Caco-2 (cell line): ENCODE data around the gene SLC8A2. TPM values are rescaled to one million over a fixed set of nuclear protein-coding genes. Genes with fewer than 3 reads are reported as not detected.

Experiments used
- BruUV-seq: library from RNA; stranded (reverse); fragments of 400-500 nt; replicated peaks from 2 replicates; lab custom pipeline; 2021; lab: Mats Ljungman, UMichigan
- CTCF ChIA-PET: fragments of 300-600 bp; sonication (Branson Sonifier 250); formaldehyde crosslinking; loops from one replicate; lab custom pipeline; 2022; ENCODE audit warnings: antibody characterized with exemption; lab: Charles Lee
- POLR2A ChIA-PET: fragments of 300-600 bp; sonication (Branson Sonifier 250); formaldehyde crosslinking; loops from one replicate; lab custom pipeline; 2022; ENCODE audit warnings: antibody characterized with exemption; lab: Charles Lee
- DNase-seq, 2 experiments: peaks; one replicate each; pipeline versions ENCODE4 v3.0.0 to v3.0.0-alpha.2; 2020 to 2022
- H3K27me3 ChIP-seq: replicated peaks from 2 replicates; pipeline ENCODE4 v1.6.0; 2011; ENCODE audit warnings: low read length; ENCODE audit not compliant: control insufficient read depth, insufficient read depth
- H3K36me3 ChIP-seq: 2 replicates; pipeline ENCODE4 v1.5.1; 2011; ENCODE audit warnings: low read length; ENCODE audit not compliant: control insufficient read depth, insufficient read depth
- H3K4me1 ChIP-seq: fragments of 250-450 bp; sonication (Bioruptor Pico); 2 replicates; pipeline ENCODE4 v1.5.1; 2020; ENCODE audit warnings: mild to moderate bottlenecking
- H3K4me3 ChIP-seq: 2 replicates; pipeline ENCODE4 v1.5.1; 2011; ENCODE audit warnings: low read depth, mild to moderate bottlenecking, control low read depth, low read length
- H3K9me3 ChIP-seq: fragments of 250-450 bp; sonication (Bioruptor Pico); 2 replicates; pipeline ENCODE4 v1.5.1; 2020; ENCODE audit warnings: mild to moderate bottlenecking, moderate library complexity
- H3K27ac Mint-ChIP-seq: one replicate; pipeline ENCODE4 v1.8.0; 2022; ENCODE audit warnings: mixed read lengths; ENCODE audit not compliant: unreplicated experiment
- H3K27me3 Mint-ChIP-seq: one replicate; pipeline ENCODE4 v1.8.0; 2022; ENCODE audit warnings: mixed read lengths; ENCODE audit not compliant: insufficient read depth, unreplicated experiment
- H3K36me3 Mint-ChIP-seq: one replicate; pipeline ENCODE4 v1.8.0; 2022; ENCODE audit warnings: mild to moderate bottlenecking, mixed read lengths; ENCODE audit not compliant: insufficient read depth, unreplicated experiment
- H3K4me1 Mint-ChIP-seq: one replicate; pipeline ENCODE4 v1.8.0; 2022; ENCODE audit warnings: low read depth, mixed read lengths; ENCODE audit not compliant: unreplicated experiment
- H3K4me3 Mint-ChIP-seq: one replicate; pipeline ENCODE4 v1.8.0; 2022; ENCODE audit warnings: mild to moderate bottlenecking, moderate library complexity, mixed read lengths; ENCODE audit not compliant: unreplicated experiment
- H3K9me3 Mint-ChIP-seq: one replicate; pipeline ENCODE4 v1.8.0; 2022; ENCODE audit warnings: mixed read lengths; ENCODE audit not compliant: unreplicated experiment
- intact Hi-C: fragments of 100-400 bp; cut with micrococcal nuclease; formaldehyde crosslinking; loops from one replicate; pipeline ENCODE4 v1.10.0; 2022; ENCODE audit not compliant: unreplicated experiment
- total RNA-seq: library from RNA; stranded (reverse); gene quantifications from 2 replicates; pipeline ENCODE4 v1.2.3, GENCODE V29; 2022
- TF ChIP-seq, protein P1 (sequence below), 2 experiments: fragments of 200-600 bp in 1 of 2; IDR thresholded peaks; 1 replicate in 1 of 2; 2 replicates in 1 of 2; pipeline versions ENCODE4 v1.5.1 to v1.8.0; 2011 to 2022; ENCODE audit warnings: antibody characterized with exemption in 1 of 2, control low read depth in 1 of 2, inconsistent platforms in 1 of 2, low read depth in 1 of 2, low read length in 1 of 2, mild to moderate bottlenecking in 1 of 2, moderate library complexity in 1 of 2; ENCODE audit not compliant: insufficient read depth in 1 of 2, severe bottlenecking in 1 of 2, unreplicated experiment in 1 of 2

SLC8A2 gene
- total RNA-seq, 1 experiment from 2014 or later = 1.2 TPM

GRCh38 chr19:47514869-47515588 lies 43.3 kb upstream of the SLC8A2 start, which contains the start of gene NAPA:
Gene NAPA, minus strand, starts transcription at chr19:47515063. Its CDS starts 123 bp downstream, at chr19:47514940.
- intact Hi-C loops = loop anchor here (1.0 to 2.0 kb wide), 7 partner anchors 49 to 192 kb away; partner anchors contain the start of gene BICRA
- Mint-ChIP-seq H3K4me1 (peaks cover 34% of the 10 kb centered on the region), H3K27me3 (no peaks in the 10 kb centered on the region), H3K9me3 (no peaks in the 10 kb centered on the region), H3K27ac (peak within 1 kb of the TSS; percentile 87), H3K4me3 (peak within 1 kb of the TSS; percentile 100), H3K36me3 (peaks cover 36% of the 10 kb centered on the region)
- POLR2A ChIA-PET = interaction anchor here (1.0 kb wide), 2 partner anchors 31 to 73 kb away, joined by 3 read pairs; partner anchors contain the start of gene KPTN
- Histone ChIP-seq H3K4me3 (peak within 1 kb of the TSS; percentile 83), H3K27me3 (no peaks in the 10 kb centered on the region), H3K36me3 (no peaks in the 10 kb centered on the region), H3K4me1 (peaks cover 25% of the 10 kb centered on the region), H3K9me3 (no peaks in the 10 kb centered on the region)
- BruUV-seq = no TSS peak
- DNase-seq = peak; percentile 100
- CTCF ChIA-PET = interaction anchor here (0.8 to 1.7 kb wide), 16 partner anchors 9 to 192 kb away, joined by 3 to 22 read pairs (median 4); partner anchors contain the start of genes DHX34 and KPTN
- TF ChIP-seq, protein P1, sequence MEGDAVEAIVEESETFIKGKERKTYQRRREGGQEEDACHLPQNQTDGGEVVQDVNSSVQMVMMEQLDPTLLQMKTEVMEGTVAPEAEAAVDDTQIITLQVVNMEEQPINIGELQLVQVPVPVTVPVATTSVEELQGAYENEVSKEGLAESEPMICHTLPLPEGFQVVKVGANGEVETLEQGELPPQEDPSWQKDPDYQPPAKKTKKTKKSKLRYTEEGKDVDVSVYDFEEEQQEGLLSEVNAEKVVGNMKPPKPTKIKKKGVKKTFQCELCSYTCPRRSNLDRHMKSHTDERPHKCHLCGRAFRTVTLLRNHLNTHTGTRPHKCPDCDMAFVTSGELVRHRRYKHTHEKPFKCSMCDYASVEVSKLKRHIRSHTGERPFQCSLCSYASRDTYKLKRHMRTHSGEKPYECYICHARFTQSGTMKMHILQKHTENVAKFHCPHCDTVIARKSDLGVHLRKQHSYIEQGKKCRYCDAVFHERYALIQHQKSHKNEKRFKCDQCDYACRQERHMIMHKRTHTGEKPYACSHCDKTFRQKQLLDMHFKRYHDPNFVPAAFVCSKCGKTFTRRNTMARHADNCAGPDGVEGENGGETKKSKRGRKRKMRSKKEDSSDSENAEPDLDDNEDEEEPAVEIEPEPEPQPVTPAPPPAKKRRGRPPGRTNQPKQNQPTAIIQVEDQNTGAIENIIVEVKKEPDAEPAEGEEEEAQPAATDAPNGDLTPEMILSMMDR (IDR thresholded peaks at IDR 0.05; ENCODE audit: insufficient read depth in 1 of 2, low read depth in 1 of 2, low read length in 1 of 2, severe bottlenecking in 1 of 2, unreplicated experiment in 1 of 2) = no peak

- Histone ChIP-seq H3K4me1 (peaks cover 25% of the 10 kb centered on the region), H3K27me3 (no peaks in the 10 kb centered on the region), H3K4me3 (peak overlapping the region; percentile 83), H3K9me3 (no peaks in the 10 kb centered on the region), H3K36me3 (no peaks in the 10 kb centered on the region)
- POLR2A ChIA-PET = no interaction called here
- peak overlapping the region; percentile 100 for H3K4me3 Mint-ChIP-seq
- no peaks in the 10 kb centered on the region for H3K27me3 Mint-ChIP-seq
- DNase-seq = no peak
- peaks cover 39% of the 10 kb centered on the region for H3K36me3 Mint-ChIP-seq
- H3K27ac Mint-ChIP-seq = peak overlapping the region; percentile 87
- intact Hi-C loops = loop anchor here (2.0 kb wide), 1 partner anchor 94 kb away; the partner anchor contains the start of gene BICRA
- TSS peak; percentile 47 for BruUV-seq
- TF ChIP-seq, protein P1 (IDR thresholded peaks at IDR 0.05; ENCODE audit: insufficient read depth in 1 of 2, low read depth in 1 of 2, low read length in 1 of 2, severe bottlenecking in 1 of 2, unreplicated experiment in 1 of 2) = no peak
- no peaks in the 10 kb centered on the region for H3K9me3 Mint-ChIP-seq
- peaks cover 34% of the 10 kb centered on the region for H3K4me1 Mint-ChIP-seq
- CTCF ChIA-PET = interaction anchor here (0.9 to 2.6 kb wide), 3 partner anchors 78 to 134 kb away, joined by 3 to 22 read pairs (median 17); no protein-coding TSS in a partner anchor
Measured at GRCh38 chr19:47514151-47514868, 42.6 kb upstream of the SLC8A2 start.

DNA sequence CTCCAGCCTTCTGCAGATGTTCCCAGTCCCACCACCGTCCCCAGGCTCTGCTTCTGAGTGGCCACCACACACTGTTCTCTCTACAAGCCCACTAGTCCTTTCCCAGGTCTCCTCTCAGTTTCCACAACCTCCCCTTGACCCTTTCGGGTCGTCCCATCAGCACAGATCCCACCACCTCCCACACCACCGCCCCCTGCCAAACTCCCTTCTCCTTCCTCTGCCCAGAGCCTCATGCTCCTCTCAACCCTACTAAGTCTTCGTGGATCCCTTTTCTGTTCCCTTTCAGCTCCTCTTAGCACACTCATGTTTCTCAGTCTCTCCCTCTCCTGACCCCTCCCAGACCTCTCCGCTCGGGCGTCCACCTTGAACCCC lies 41.2 kb upstream of the SLC8A2 start:
- peak overlapping the region; percentile 29 for H3K4me3 ChIP-seq
- H3K27me3 Mint-ChIP-seq = no peaks in the 10 kb centered on the region
- H3K27ac Mint-ChIP-seq = peak overlapping the region; percentile 87
- peaks cover 46% of the 10 kb centered on the region for H3K36me3 Mint-ChIP-seq
- POLR2A ChIA-PET = no interaction called here
- no peaks in the 10 kb centered on the region for H3K36me3 ChIP-seq
- H3K9me3 ChIP-seq = no peaks in the 10 kb centered on the region
- intact Hi-C loops = loop anchor here (1.0 kb wide), 1 partner anchor 185 kb away; no protein-coding TSS in a partner anchor
- H3K4me1 Mint-ChIP-seq = peaks cover 34% of the 10 kb centered on the region
- H3K4me1 ChIP-seq = peaks cover 25% of the 10 kb centered on the region
- DNase-seq = no peak
- H3K9me3 Mint-ChIP-seq = no peaks in the 10 kb centered on the region
- H3K27me3 ChIP-seq = no peaks in the 10 kb centered on the region
- CTCF ChIA-PET = interaction anchor here (0.6 to 2.6 kb wide), 2 partner anchors 77 to 153 kb away, joined by 3 to 17 read pairs; no protein-coding TSS in a partner anchor
- TF ChIP-seq, protein P1 (IDR thresholded peaks at IDR 0.05; ENCODE audit: insufficient read depth in 1 of 2, low read depth in 1 of 2, low read length in 1 of 2, severe bottlenecking in 1 of 2, unreplicated experiment in 1 of 2) = no peak
- peak overlapping the region; percentile 100 for H3K4me3 Mint-ChIP-seq
- TSS peak; percentile 92 for BruUV-seq
